Measurements from ENCODE around the gene HAPLN3.

HAPLN3 gene

DNA sequence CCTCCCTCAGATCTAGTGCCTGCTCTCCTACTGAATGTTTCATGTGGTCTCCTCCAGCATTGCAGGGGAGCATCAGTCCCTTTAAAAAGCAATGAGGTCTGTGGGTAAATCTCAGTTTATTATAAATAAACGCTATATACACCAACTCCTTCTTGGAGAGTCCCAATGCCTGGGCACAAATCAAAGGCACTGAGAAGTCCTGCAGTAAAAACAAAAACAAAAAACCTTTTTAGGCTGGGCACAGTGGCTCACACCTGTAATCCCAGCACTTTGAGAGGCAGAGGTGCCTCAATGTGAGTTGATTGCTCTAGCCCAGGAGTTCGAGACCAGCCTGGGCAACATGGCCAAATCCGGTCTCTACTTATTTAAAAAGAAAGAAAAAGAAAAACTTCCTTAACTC is 47.1 kb downstream of the HAPLN3 start:
- H3K4me1 ChIP-seq (ENCODE audit: insufficient read depth, low read length) = no peaks in the 10 kb centered on the region
- no peaks in the 10 kb centered on the region for H3K9me3 ChIP-seq (ENCODE audit: control insufficient read depth, insufficient read depth, low read length)
- H3K9ac ChIP-seq (ENCODE audit: low read depth, low read length) = no peak overlapping the region
- H3K36me3 ChIP-seq (ENCODE audit: insufficient read depth, low read length) = no peaks in the 10 kb centered on the region

DNA sequence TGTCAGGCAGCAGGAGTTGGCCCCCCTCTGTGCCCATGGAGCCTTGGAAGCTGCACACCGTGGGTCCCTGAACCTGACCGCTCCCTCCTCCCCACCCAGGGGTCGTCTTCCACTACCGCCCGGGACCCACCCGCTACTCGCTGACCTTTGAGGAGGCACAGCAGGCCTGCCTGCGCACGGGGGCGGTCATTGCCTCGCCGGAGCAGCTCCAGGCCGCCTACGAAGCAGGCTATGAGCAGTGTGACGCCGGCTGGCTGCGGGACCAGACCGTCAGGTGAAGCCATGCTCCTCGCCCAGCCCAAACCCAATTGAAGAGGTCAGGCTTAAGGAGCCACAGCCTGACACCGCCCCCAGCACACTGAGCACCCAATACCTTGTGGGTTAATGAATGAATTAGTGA is 48.2 kb downstream of the HAPLN3 start:
- H3K36me3 ChIP-seq (ENCODE audit: insufficient read depth, low read length) = no peaks in the 10 kb centered on the region
- H3K4me1 ChIP-seq (ENCODE audit: insufficient read depth, low read length) = no peaks in the 10 kb centered on the region
- no peaks in the 10 kb centered on the region for H3K9me3 ChIP-seq (ENCODE audit: control insufficient read depth, insufficient read depth, low read length)
- H3K9ac ChIP-seq (ENCODE audit: low read depth, low read length) = no peak overlapping the region

DNA sequence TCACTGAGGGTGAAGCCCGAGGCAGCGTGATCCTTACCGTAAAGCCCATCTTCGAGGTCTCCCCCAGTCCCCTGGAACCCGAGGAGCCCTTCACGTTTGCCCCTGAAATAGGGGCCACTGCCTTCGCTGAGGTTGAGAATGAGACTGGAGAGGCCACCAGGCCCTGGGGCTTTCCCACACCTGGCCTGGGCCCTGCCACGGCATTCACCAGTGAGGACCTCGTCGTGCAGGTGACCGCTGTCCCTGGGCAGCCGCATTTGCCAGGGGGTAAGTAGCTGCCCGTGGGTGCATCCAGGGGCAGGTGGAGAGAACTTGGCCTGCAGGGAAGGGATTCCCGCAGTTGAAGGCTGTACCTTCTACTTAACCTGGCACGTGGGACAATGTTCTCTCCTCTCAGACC is 49.7 kb downstream of the HAPLN3 start:
- no peaks in the 10 kb centered on the region for H3K4me1 ChIP-seq (ENCODE audit: insufficient read depth, low read length)
- H3K9ac ChIP-seq (ENCODE audit: low read depth, low read length) = no peak overlapping the region
- no peaks in the 10 kb centered on the region for H3K9me3 ChIP-seq (ENCODE audit: control insufficient read depth, insufficient read depth, low read length)
- no peaks in the 10 kb centered on the region for H3K36me3 ChIP-seq (ENCODE audit: insufficient read depth, low read length)

DNA sequence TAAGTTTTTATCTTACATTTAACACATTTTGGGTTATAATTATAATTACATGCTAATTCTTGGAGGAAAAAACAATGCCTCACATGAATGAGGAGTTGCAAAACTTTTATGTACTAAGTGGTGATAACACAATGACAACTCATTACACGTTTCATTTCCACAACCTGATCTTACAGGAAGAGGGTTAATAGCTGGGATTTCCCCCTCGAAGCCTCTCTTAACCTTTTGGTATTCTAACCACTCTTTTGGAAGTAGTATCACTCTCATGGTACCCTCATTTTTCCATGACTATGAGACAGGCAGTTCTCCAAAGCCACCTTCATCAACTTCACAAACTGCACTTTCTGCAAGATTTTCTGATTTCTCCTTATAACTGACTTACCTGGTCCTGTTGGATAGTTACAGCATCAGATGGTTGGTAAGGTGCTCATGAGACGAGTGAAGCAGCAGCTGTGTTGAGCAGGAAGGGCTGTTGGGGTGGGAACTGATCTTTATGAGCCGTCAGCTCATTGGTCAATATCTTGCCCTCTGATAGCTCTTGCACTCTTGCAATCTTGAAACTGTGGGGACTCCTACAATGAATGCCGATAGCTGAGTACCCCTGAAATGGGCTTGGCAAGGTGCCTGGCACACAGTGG is 50.5 kb downstream of the HAPLN3 start:
- H3K9me3 ChIP-seq (ENCODE audit: control insufficient read depth, insufficient read depth, low read length) = no peaks in the 10 kb centered on the region
- no peaks in the 10 kb centered on the region for H3K4me1 ChIP-seq (ENCODE audit: insufficient read depth, low read length)
- no peaks in the 10 kb centered on the region for H3K36me3 ChIP-seq (ENCODE audit: insufficient read depth, low read length)
- H3K9ac ChIP-seq (ENCODE audit: low read depth, low read length) = no peak overlapping the region

DNA sequence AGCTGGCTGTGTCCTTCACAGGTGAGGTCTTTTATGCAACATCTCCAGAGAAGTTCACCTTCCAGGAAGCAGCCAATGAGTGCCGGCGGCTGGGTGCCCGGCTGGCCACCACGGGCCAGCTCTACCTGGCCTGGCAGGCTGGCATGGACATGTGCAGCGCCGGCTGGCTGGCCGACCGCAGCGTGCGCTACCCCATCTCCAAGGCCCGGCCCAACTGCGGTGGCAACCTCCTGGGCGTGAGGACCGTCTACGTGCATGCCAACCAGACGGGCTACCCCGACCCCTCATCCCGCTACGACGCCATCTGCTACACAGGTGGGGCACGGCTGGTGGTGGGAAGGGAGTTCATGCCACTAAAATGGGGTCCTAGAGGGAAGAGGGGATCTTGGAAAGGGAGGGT is 52.0 kb downstream of the HAPLN3 start:
- H3K9ac ChIP-seq (ENCODE audit: low read depth, low read length) = no peak overlapping the region
- no peaks in the 10 kb centered on the region for H3K9me3 ChIP-seq (ENCODE audit: control insufficient read depth, insufficient read depth, low read length)
- H3K36me3 ChIP-seq (ENCODE audit: insufficient read depth, low read length) = no peaks in the 10 kb centered on the region
- H3K4me1 ChIP-seq (ENCODE audit: insufficient read depth, low read length) = no peaks in the 10 kb centered on the region

DNA sequence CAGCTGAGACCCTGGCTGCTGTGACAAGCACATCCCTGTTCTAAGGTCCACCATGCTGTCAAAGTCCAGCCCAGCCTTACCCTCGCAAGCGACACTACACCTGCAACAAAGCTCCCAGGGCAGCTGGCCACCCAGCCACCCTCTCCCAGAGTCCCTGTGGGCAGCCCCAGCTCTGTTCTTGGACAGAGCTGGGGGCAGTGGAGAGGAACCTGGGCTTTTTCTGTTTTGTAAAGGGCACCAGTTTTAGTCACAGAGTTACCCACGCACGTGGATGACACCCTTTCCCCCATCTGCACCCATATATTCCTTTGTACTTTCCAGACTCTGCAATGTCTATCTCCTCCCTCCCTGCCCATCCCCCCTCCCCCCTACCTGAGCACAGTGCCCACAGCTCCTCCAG is 53.2 kb downstream of the HAPLN3 start:
- H3K36me3 ChIP-seq (ENCODE audit: insufficient read depth, low read length) = no peaks in the 10 kb centered on the region
- no peak overlapping the region for H3K9ac ChIP-seq (ENCODE audit: low read depth, low read length)
- H3K9me3 ChIP-seq (ENCODE audit: control insufficient read depth, insufficient read depth, low read length) = no peaks in the 10 kb centered on the region
- H3K4me1 ChIP-seq (ENCODE audit: insufficient read depth, low read length) = no peaks in the 10 kb centered on the region

DNA sequence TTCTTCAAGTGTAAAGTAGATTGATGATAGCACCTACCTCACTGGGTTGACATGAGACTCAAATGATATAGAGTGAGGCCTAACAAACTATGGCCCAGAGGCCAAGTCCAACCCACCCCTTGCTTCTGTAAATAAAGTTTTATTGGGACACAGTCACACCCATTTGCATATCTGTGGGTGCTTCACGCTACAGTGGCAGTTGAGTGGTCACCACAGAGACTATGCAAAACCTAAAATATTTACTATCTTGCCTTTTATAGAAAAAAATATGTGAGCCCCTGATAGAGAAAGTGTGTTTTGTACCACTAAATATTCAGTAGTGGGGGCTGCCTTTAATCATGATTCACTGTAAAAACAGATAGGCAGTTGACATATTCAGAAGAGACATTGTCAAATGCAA is 54.1 kb downstream of the HAPLN3 start:
- no peaks in the 10 kb centered on the region for H3K9me3 ChIP-seq (ENCODE audit: control insufficient read depth, insufficient read depth, low read length)
- no peaks in the 10 kb centered on the region for H3K4me1 ChIP-seq (ENCODE audit: insufficient read depth, low read length)
- no peaks in the 10 kb centered on the region for H3K36me3 ChIP-seq (ENCODE audit: insufficient read depth, low read length)
- H3K9ac ChIP-seq (ENCODE audit: low read depth, low read length) = no peak overlapping the region

DNA sequence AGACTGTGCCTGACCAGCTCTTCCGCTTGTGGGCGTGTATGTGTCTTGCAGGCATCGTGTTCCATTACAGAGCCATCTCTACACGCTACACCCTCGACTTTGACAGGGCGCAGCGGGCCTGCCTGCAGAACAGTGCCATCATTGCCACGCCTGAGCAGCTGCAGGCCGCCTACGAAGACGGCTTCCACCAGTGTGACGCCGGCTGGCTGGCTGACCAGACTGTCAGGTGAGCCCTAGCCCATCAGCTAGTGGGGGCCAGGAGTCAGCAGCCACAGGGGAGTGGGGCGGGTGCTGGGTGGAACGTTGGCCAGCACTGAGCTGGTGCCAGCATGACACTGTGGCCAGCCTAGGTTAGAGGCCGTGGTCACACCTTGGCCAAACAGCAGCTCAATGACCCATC is 55.4 kb downstream of the HAPLN3 start:
- H3K36me3 ChIP-seq (ENCODE audit: insufficient read depth, low read length) = no peaks in the 10 kb centered on the region
- H3K9ac ChIP-seq (ENCODE audit: low read depth, low read length) = no peak overlapping the region
- H3K4me1 ChIP-seq (ENCODE audit: insufficient read depth, low read length) = no peaks in the 10 kb centered on the region
- H3K9me3 ChIP-seq (ENCODE audit: control insufficient read depth, insufficient read depth, low read length) = no peaks in the 10 kb centered on the region

DNA sequence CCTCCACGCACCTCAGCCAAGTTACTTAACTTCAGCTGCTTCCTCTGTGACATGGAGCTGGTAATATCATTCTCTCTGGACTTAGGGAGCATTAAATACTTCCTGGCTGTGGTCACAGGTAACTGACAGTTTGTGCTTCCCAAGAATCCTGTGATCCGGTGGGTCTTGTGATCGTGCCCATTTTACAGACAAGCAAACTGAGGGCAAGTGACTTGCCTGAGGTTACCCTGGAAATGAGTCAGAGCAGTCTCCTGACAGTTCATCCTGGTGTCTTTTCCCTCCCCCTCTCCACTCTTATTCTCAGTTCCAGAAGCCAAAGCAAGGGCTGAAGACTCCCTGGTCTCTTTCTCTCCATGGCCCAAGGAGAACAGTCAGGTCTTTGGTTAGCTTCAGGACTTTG is 56.2 kb downstream of the HAPLN3 start:
- peaks cover 2% of the 10 kb centered on the region; the same call in 1 of the 2 replicates for H3K4me1 ChIP-seq (ENCODE audit: insufficient read depth, low read length)
- no peak overlapping the region for H3K9ac ChIP-seq (ENCODE audit: low read depth, low read length)
- no peaks in the 10 kb centered on the region for H3K36me3 ChIP-seq (ENCODE audit: insufficient read depth, low read length)
- H3K9me3 ChIP-seq (ENCODE audit: control insufficient read depth, insufficient read depth, low read length) = no peaks in the 10 kb centered on the region

DNA sequence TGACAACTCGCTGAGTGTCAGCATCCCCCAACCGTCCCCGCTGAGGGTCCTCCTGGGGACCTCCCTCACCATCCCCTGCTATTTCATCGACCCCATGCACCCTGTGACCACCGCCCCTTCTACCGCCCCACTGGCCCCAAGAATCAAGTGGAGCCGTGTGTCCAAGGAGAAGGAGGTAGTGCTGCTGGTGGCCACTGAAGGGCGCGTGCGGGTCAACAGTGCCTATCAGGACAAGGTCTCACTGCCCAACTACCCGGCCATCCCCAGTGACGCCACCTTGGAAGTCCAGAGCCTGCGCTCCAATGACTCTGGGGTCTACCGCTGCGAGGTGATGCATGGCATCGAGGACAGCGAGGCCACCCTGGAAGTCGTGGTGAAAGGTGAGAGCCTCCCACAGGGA is 56.7 kb downstream of the HAPLN3 start:
- H3K4me1 ChIP-seq (ENCODE audit: insufficient read depth, low read length) = peaks cover 6% of the 10 kb centered on the region; the same call in 1 of the 2 replicates
- no peak overlapping the region for H3K9ac ChIP-seq (ENCODE audit: low read depth, low read length)
- H3K36me3 ChIP-seq (ENCODE audit: insufficient read depth, low read length) = no peaks in the 10 kb centered on the region
- H3K9me3 ChIP-seq (ENCODE audit: control insufficient read depth, insufficient read depth, low read length) = no peaks in the 10 kb centered on the region

DNA sequence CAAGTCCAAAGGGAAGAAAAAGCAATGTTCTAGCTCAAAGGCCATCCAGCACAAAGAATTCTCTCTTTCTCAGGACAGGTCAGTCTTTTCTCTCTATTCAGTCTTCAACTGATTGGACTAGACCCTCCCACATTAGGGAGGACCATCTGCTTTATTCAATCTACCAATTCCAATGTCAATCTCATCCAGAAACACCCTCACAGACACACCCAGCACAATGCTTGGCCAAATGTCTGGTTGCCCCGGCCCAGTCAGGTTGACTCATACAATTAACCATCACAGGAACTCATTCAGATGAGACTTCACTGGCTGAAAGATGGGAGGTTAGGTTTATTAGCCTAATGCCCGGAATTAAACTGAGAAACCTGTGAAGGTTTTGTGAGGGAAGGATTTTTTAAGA is 59.7 kb downstream of the HAPLN3 start:
- Histone ChIP-seq H3K9me3 (ENCODE audit: control insufficient read depth, insufficient read depth, low read length) (no peaks in the 10 kb centered on the region), H3K9ac (ENCODE audit: low read depth, low read length) (no peak overlapping the region), H3K36me3 (ENCODE audit: insufficient read depth, low read length) (no peaks in the 10 kb centered on the region), H3K4me1 (ENCODE audit: insufficient read depth, low read length) (peaks cover 7% of the 10 kb centered on the region; the same call in 1 of the 2 replicates)

DNA sequence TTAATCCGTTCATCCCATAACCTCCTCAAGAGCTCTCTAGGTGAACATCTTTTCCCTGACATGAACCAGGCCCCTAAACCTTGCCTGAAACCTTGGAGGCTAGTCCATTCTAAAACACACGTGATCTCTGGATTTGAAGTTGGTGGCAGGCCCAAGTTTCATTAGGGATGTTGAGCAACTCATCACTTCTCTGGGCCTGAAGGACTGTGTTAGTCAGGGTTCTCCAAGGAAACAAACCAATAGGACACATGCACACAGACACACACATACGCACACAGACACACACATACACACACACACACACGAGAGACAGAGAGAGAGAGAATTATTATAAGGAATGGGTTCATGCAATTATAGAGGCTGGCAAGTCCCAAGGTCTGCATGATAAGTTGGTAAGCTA is 60.2 kb downstream of the HAPLN3 start:
- H3K36me3 ChIP-seq (ENCODE audit: insufficient read depth, low read length) = no peaks in the 10 kb centered on the region
- H3K9ac ChIP-seq (ENCODE audit: low read depth, low read length) = no peak overlapping the region
- H3K9me3 ChIP-seq (ENCODE audit: control insufficient read depth, insufficient read depth, low read length) = no peaks in the 10 kb centered on the region
- H3K4me1 ChIP-seq (ENCODE audit: insufficient read depth, low read length) = peaks cover 7% of the 10 kb centered on the region; the same call in 1 of the 2 replicates

DNA sequence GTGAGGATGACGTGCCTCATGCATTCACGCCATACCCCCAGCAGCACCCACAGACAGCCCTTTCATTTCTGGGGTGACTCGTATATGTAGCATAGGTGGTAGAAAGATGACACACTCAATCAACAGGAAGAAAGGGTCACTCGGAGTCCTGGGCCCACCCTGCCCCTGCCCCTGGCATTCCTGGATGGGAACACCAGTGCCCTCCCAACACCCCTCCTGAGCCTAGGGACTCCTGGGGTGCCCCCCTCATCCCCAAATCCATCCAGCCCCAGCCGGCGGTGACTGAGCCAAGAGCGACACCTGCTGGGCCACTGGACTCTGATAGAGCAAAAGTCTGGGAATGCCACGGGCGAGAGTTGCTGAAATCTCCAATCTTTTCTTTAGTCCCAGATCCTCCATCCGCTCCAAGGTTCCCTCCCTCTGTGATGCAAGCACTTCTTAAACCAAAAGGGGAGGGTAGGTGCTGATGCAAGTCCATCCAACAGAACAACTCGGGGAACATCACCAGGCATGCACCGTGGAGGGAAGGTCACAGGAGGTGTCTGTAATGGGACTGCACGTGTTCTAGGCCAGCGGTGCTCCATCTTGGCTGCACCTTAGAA is 61.0 kb downstream of the HAPLN3 start:
- Histone ChIP-seq H3K4me1 (ENCODE audit: insufficient read depth, low read length) (peaks cover 7% of the 10 kb centered on the region; the same call in 1 of the 2 replicates), H3K9me3 (ENCODE audit: control insufficient read depth, insufficient read depth, low read length) (no peaks in the 10 kb centered on the region), H3K9ac (ENCODE audit: low read depth, low read length) (no peak overlapping the region), H3K36me3 (ENCODE audit: insufficient read depth, low read length) (no peaks in the 10 kb centered on the region)

DNA sequence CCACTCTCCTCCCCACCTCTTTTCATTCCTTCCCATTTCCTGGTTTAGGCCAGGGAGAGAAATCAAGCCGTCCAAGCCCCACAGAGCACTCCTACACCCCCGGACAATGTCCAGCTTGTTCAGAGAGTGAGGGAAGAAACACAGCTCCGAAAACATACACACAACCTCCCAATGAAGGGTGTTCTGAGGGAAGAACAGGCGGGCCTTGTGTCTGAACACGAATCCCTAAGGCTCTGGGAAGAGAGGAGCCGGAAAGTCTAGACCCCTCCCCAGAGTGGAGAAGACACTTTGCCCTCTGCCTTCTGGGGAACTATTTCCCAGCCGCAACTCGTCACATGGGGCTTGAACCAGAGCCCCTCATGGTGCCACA is 61.6 kb downstream of the HAPLN3 start:
- Histone ChIP-seq H3K4me1 (ENCODE audit: insufficient read depth, low read length) (peaks cover 7% of the 10 kb centered on the region; the same call in 1 of the 2 replicates), H3K36me3 (ENCODE audit: insufficient read depth, low read length) (no peaks in the 10 kb centered on the region), H3K9ac (ENCODE audit: low read depth, low read length) (no peak overlapping the region), H3K9me3 (ENCODE audit: control insufficient read depth, insufficient read depth, low read length) (no peaks in the 10 kb centered on the region)

DNA sequence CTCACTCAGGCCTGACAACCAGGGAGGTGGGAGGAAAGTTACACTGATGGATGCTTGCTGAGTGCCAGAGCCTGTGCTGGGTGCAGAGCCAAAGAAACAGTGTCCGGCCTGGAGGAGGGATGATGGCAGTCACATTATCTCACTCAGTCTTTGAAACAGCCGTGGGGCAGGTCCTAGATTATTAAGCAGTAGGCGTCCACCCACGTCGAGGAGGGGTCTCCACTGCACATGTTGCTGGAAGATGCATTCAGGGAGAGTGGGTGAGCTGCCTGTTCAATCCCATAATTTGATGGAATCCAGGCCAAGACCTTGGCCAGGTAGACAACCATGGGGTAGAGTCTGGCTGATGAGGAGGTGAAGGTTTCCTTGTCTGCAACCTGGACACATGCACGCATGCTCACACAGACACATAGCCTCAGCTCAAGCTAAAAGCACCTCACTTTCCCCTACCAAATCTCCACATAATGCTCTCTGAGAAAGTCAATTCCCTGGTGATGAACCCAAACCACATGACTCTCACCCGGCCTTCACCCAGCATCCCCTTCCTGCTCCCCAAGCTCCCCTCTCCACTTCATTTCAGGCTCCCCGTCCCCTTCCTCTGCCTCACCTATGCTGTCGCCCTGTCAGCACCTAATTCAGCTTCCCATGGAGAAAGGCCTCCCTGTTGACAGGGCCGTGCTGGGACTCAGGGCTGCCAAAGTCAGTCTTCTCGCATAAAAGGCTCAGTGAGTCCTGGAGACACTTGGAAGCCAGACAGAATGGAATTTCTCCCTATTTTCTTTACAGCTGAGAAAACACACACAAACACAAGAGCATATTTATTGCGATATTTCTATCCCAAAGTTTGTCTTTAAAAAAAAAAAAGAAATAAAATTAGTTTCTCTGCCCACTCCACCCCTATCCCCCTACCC is 62.3 kb downstream of the HAPLN3 start:
- H3K9ac ChIP-seq (ENCODE audit: low read depth, low read length) = no peak overlapping the region
- H3K9me3 ChIP-seq (ENCODE audit: control insufficient read depth, insufficient read depth, low read length) = no peaks in the 10 kb centered on the region
- H3K4me1 ChIP-seq (ENCODE audit: insufficient read depth, low read length) = peaks cover 7% of the 10 kb centered on the region; the same call in 1 of the 2 replicates
- H3K36me3 ChIP-seq (ENCODE audit: insufficient read depth, low read length) = no peaks in the 10 kb centered on the region
